ENCODE measurements around the gene UPF1.

DNA sequence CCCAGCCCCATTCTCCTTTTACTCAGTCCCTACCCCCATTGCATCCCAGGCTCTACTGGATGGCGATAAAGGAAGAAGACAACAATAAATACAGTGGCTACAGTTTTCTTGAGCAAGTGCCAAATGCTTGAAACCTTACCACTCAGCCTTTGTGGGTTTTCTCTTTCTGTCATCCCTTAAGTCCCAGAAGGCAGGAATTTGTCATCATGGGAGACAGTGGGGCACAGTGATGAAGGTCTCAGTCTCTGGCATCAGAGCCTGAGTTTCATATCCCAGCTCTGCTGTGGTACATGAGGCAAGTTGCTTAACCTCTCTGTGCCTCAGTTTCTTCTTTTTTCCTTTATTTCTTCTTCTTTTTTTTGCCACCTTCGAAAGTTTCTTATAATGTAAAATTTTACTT lies 35.5 kb upstream of the UPF1 start:
- TF ChIP-seq, protein P1, sequence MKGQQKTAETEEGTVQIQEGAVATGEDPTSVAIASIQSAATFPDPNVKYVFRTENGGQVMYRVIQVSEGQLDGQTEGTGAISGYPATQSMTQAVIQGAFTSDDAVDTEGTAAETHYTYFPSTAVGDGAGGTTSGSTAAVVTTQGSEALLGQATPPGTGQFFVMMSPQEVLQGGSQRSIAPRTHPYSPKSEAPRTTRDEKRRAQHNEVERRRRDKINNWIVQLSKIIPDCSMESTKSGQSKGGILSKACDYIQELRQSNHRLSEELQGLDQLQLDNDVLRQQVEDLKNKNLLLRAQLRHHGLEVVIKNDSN (IDR thresholded peaks at IDR 0.05): no peak
- TF ChIP-seq TAF1 (IDR thresholded peaks at IDR 0.05; ENCODE audit: low read depth) (no peak), TEAD4 (IDR thresholded peaks at IDR 0.05) (no peak), CEBPB (IDR thresholded peaks at IDR 0.05) (no peak), ZBTB7A (IDR thresholded peaks at IDR 0.05; ENCODE audit: low read depth) (no peak), YY1 (IDR thresholded peaks at IDR 0.05; ENCODE audit: low read depth) (no peak), FOXM1 (IDR thresholded peaks at IDR 0.05; ENCODE audit: borderline replicate concordance, low read depth) (no peak), CREB1 (IDR thresholded peaks at IDR 0.05; ENCODE audit: low read depth) (no peak), EP300 (IDR thresholded peaks at IDR 0.05; ENCODE audit: borderline replicate concordance) (no peak), TCF12 (IDR thresholded peaks at IDR 0.05; ENCODE audit: low read depth) (no peak), RAD21 (IDR thresholded peaks at IDR 0.05; ENCODE audit: low read depth) (no peak)
- TF ChIP-seq, protein P2, sequence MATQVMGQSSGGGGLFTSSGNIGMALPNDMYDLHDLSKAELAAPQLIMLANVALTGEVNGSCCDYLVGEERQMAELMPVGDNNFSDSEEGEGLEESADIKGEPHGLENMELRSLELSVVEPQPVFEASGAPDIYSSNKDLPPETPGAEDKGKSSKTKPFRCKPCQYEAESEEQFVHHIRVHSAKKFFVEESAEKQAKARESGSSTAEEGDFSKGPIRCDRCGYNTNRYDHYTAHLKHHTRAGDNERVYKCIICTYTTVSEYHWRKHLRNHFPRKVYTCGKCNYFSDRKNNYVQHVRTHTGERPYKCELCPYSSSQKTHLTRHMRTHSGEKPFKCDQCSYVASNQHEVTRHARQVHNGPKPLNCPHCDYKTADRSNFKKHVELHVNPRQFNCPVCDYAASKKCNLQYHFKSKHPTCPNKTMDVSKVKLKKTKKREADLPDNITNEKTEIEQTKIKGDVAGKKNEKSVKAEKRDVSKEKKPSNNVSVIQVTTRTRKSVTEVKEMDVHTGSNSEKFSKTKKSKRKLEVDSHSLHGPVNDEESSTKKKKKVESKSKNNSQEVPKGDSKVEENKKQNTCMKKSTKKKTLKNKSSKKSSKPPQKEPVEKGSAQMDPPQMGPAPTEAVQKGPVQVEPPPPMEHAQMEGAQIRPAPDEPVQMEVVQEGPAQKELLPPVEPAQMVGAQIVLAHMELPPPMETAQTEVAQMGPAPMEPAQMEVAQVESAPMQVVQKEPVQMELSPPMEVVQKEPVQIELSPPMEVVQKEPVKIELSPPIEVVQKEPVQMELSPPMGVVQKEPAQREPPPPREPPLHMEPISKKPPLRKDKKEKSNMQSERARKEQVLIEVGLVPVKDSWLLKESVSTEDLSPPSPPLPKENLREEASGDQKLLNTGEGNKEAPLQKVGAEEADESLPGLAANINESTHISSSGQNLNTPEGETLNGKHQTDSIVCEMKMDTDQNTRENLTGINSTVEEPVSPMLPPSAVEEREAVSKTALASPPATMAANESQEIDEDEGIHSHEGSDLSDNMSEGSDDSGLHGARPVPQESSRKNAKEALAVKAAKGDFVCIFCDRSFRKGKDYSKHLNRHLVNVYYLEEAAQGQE (IDR thresholded peaks at IDR 0.05; ENCODE audit: low read depth): no peak
- TF ChIP-seq, protein P3, sequence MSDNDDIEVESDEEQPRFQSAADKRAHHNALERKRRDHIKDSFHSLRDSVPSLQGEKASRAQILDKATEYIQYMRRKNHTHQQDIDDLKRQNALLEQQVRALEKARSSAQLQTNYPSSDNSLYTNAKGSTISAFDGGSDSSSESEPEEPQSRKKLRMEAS (IDR thresholded peaks at IDR 0.05): no peak
